Measurements from ENCODE around the gene ZFYVE27.
A peak's percentile ranks its signal among the peaks of the same experiment; 100 is the strongest.

Gene ZFYVE27

GRCh38 chr10:97774811-97775294 is 37.9 kb downstream of the ZFYVE27 start:
- Mint-ChIP-seq H3K27ac (no peak overlapping the region), H3K36me3 (no peaks in the 10 kb centered on the region), H3K9me3 (no peaks in the 10 kb centered on the region), H3K4me3 (no peak overlapping the region), H3K27me3 (peaks cover 72% of the 10 kb centered on the region), H3K4me1 (peaks cover 10% of the 10 kb centered on the region)
- CTCF ChIA-PET, result interaction anchor here (1.2 kb wide), 1 partner anchor 94 kb away, joined by 3 read pairs; no protein-coding TSS in a partner anchor
- no peak for DNase-seq

GRCh38 chr10:97777143-97777542 is 40.2 kb downstream of the ZFYVE27 start:
- Mint-ChIP-seq H3K9me3 (no peaks in the 10 kb centered on the region), H3K27ac (no peak overlapping the region), H3K27me3 (peaks cover 51% of the 10 kb centered on the region), H3K36me3 (no peaks in the 10 kb centered on the region), H3K4me1 (peaks cover 24% of the 10 kb centered on the region), H3K4me3 (no peak overlapping the region)
- DNase-seq, result no peak
- CTCF ChIA-PET, result interaction anchor here (1.4 kb wide), 1 partner anchor 15 kb away, joined by 3 read pairs; no protein-coding TSS in a partner anchor

GRCh38 chr10:97778452-97779302 is 41.7 kb downstream of the ZFYVE27 start:
- Mint-ChIP-seq H3K36me3 (no peaks in the 10 kb centered on the region), H3K9me3 (no peaks in the 10 kb centered on the region)

GRCh38 chr10:97779492-97779891 is 42.6 kb downstream of the ZFYVE27 start:
- Mint-ChIP-seq H3K27ac (no peak overlapping the region), H3K4me3 (no peak overlapping the region), H3K27me3 (peaks cover 27% of the 10 kb centered on the region), H3K9me3 (no peaks in the 10 kb centered on the region), H3K4me1 (peaks cover 31% of the 10 kb centered on the region), H3K36me3 (no peaks in the 10 kb centered on the region)
- DNase-seq, result no peak
- CTCF ChIA-PET, result interaction anchor here (1.3 kb wide), 1 partner anchor 90 kb away, joined by 3 read pairs; no protein-coding TSS in a partner anchor

More at GRCh38 chr10:97778452-97779302, 41.7 kb downstream of the ZFYVE27 start:
- CTCF ChIA-PET, result interaction anchor here (1.3 kb wide), 1 partner anchor 91 kb away, joined by 3 read pairs; no protein-coding TSS in a partner anchor
- H3K4me3 Mint-ChIP-seq, result no peak overlapping the region
- peaks cover 35% of the 10 kb centered on the region for H3K27me3 Mint-ChIP-seq
- H3K27ac Mint-ChIP-seq, result no peak overlapping the region
- peaks cover 31% of the 10 kb centered on the region for H3K4me1 Mint-ChIP-seq
- no peak for DNase-seq

GRCh38 chr10:97779975-97780374 is 43.0 kb downstream of the ZFYVE27 start:
- H3K4me1 Mint-ChIP-seq, result peaks cover 31% of the 10 kb centered on the region
- H3K27me3 Mint-ChIP-seq, result peaks cover 22% of the 10 kb centered on the region
- no peaks in the 10 kb centered on the region for H3K36me3 Mint-ChIP-seq
- H3K4me3 Mint-ChIP-seq, result no peak overlapping the region
- no peak for DNase-seq
- H3K27ac Mint-ChIP-seq, result peak overlapping the region; percentile 14
- CTCF ChIA-PET, result interaction anchor here (2.3 kb wide), 1 partner anchor 12 kb away, joined by 21 read pairs; no protein-coding TSS in a partner anchor
- no peaks in the 10 kb centered on the region for H3K9me3 Mint-ChIP-seq

GRCh38 chr10:97780841-97781617 is 44.1 kb downstream of the ZFYVE27 start:
- peaks cover 31% of the 10 kb centered on the region for H3K4me1 Mint-ChIP-seq
- H3K36me3 Mint-ChIP-seq, result no peaks in the 10 kb centered on the region
- H3K9me3 Mint-ChIP-seq, result no peaks in the 10 kb centered on the region
- no peak for DNase-seq
- CTCF ChIA-PET, result interaction anchor here (0.7 to 2.3 kb wide), 4 partner anchors 8 to 72 kb away, joined by 3 to 21 read pairs (median 3); no protein-coding TSS in a partner anchor
- no peak overlapping the region for H3K4me3 Mint-ChIP-seq
- peaks cover 18% of the 10 kb centered on the region for H3K27me3 Mint-ChIP-seq
- H3K27ac Mint-ChIP-seq, result peak overlapping the region; percentile 86

GRCh38 chr10:97781618-97782331 is 44.8 kb downstream of the ZFYVE27 start:
- CTCF ChIA-PET, result interaction anchor here (0.7 to 2.3 kb wide), 3 partner anchors 9 to 73 kb away, joined by 3 to 21 read pairs (median 3); no protein-coding TSS in a partner anchor
- no peaks in the 10 kb centered on the region for H3K36me3 Mint-ChIP-seq
- H3K4me3 Mint-ChIP-seq, result no peak overlapping the region
- H3K9me3 Mint-ChIP-seq, result no peaks in the 10 kb centered on the region
- peaks cover 24% of the 10 kb centered on the region for H3K27me3 Mint-ChIP-seq
- H3K27ac Mint-ChIP-seq, result peak overlapping the region; percentile 86
- H3K4me1 Mint-ChIP-seq, result peaks cover 31% of the 10 kb centered on the region
- DNase-seq, result peak; percentile 31

GRCh38 chr10:97782455-97783228 is 45.7 kb downstream of the ZFYVE27 start:
- Mint-ChIP-seq H3K27ac (no peak overlapping the region), H3K9me3 (no peaks in the 10 kb centered on the region), H3K4me3 (no peak overlapping the region), H3K27me3 (peaks cover 32% of the 10 kb centered on the region), H3K4me1 (peaks cover 31% of the 10 kb centered on the region), H3K36me3 (no peaks in the 10 kb centered on the region)
- CTCF ChIA-PET, result interaction anchor here (1.6 kb wide), 1 partner anchor 10 kb away, joined by 3 read pairs; no protein-coding TSS in a partner anchor
- DNase-seq, result no peak

- Mint-ChIP-seq H3K36me3 (no peaks in the 10 kb centered on the region), H3K27ac (no peak overlapping the region), H3K9me3 (no peaks in the 10 kb centered on the region), H3K4me3 (no peak overlapping the region), H3K4me1 (peaks cover 31% of the 10 kb centered on the region), H3K27me3 (peaks cover 34% of the 10 kb centered on the region)
- DNase-seq, result no peak
- CTCF ChIA-PET, result no interaction called here
Measured at GRCh38 chr10:97784200-97784810, 47.4 kb downstream of the ZFYVE27 start.

- CTCF ChIA-PET, result interaction anchor here (1.9 kb wide), 1 partner anchor 84 kb away, joined by 6 read pairs; no protein-coding TSS in a partner anchor
- H3K27me3 Mint-ChIP-seq, result peaks cover 37% of the 10 kb centered on the region
Measured at GRCh38 chr10:97785231-97785630, 48.3 kb downstream of the ZFYVE27 start.

GRCh38 chr10:97785731-97786130 is 48.8 kb downstream of the ZFYVE27 start:
- Mint-ChIP-seq H3K27ac (no peak overlapping the region), H3K4me1 (peaks cover 24% of the 10 kb centered on the region), H3K9me3 (no peaks in the 10 kb centered on the region), H3K27me3 (peaks cover 37% of the 10 kb centered on the region), H3K36me3 (no peaks in the 10 kb centered on the region), H3K4me3 (no peak overlapping the region)
- CTCF ChIA-PET, result interaction anchor here (1.9 kb wide), 1 partner anchor 84 kb away, joined by 6 read pairs; no protein-coding TSS in a partner anchor
- DNase-seq, result no peak

More at GRCh38 chr10:97785231-97785630, 48.3 kb downstream of the ZFYVE27 start:
- no peak for DNase-seq
- H3K27ac Mint-ChIP-seq, result no peak overlapping the region
- peaks cover 29% of the 10 kb centered on the region for H3K4me1 Mint-ChIP-seq
- H3K4me3 Mint-ChIP-seq, result no peak overlapping the region
- no peaks in the 10 kb centered on the region for H3K9me3 Mint-ChIP-seq
- H3K36me3 Mint-ChIP-seq, result no peaks in the 10 kb centered on the region

- Mint-ChIP-seq H3K36me3 (no peaks in the 10 kb centered on the region), H3K9me3 (no peaks in the 10 kb centered on the region), H3K4me3 (no peak overlapping the region), H3K27ac (no peak overlapping the region), H3K27me3 (peaks cover 48% of the 10 kb centered on the region), H3K4me1 (peaks cover 13% of the 10 kb centered on the region)
- no peak for DNase-seq
- CTCF ChIA-PET, result interaction anchor here (1.0 to 12.7 kb wide), 2 partner anchors 26 to 82 kb away, joined by 3 to 265 read pairs; no protein-coding TSS in a partner anchor
Measured at GRCh38 chr10:97788552-97789442, 51.9 kb downstream of the ZFYVE27 start.

Data from activated naive CD4-positive, alpha-beta T cell treated with anti-CD3 and anti-CD28 coated beads, Interleukin-2, amount 10 ng/mL, durations not matched to agents 7 days and 5 days (primary cell).